ENCODE measurements around the gene HOXA2.

HOXA2 gene

DNA sequence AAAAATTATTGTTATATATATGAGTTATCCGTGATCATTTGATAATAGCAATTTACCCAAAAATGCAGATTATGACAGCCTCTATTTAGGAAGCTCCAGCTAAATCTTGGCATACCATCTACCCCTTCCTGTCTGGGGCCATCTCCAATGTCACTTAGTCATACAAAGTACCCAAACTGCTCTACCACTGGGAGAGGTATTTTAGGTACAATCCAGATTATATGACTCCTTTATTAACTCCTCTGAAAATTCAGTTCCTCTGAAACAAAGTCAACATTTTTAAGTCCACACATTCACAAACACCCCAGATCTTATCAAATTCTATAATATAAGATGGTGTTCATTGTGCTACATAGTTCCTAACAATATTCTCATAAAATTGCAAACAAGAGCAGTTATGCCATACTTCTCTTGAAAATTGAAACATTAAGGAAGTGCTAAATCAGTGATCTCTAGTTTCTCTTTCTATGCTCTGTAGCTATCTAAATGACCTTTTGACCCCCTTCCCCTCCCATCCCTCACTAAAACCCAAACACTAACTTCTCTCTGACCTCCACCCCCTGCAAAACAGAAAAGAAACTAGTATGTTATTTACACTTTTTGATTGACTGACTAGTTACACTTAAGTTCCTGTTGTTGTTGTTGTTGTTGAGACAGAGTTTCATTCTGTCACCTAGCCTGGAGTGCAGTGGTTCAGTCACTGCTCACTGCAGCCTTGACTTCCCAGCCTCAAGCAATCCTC, 23.1 kb downstream of the HOXA2 start:
- TF ChIP-seq POLR2A (IDR thresholded peaks at IDR 0.05; ENCODE audit: extremely low read depth, insufficient read length) (no peak), MYC (IDR thresholded peaks at IDR 0.05; ENCODE audit: low read depth, low read length) (no peak)
- TF ChIP-seq, protein P1, sequence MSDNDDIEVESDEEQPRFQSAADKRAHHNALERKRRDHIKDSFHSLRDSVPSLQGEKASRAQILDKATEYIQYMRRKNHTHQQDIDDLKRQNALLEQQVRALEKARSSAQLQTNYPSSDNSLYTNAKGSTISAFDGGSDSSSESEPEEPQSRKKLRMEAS (IDR thresholded peaks at IDR 0.05; ENCODE audit: low read depth, low read length) = no peak
- TF ChIP-seq, protein P2, sequence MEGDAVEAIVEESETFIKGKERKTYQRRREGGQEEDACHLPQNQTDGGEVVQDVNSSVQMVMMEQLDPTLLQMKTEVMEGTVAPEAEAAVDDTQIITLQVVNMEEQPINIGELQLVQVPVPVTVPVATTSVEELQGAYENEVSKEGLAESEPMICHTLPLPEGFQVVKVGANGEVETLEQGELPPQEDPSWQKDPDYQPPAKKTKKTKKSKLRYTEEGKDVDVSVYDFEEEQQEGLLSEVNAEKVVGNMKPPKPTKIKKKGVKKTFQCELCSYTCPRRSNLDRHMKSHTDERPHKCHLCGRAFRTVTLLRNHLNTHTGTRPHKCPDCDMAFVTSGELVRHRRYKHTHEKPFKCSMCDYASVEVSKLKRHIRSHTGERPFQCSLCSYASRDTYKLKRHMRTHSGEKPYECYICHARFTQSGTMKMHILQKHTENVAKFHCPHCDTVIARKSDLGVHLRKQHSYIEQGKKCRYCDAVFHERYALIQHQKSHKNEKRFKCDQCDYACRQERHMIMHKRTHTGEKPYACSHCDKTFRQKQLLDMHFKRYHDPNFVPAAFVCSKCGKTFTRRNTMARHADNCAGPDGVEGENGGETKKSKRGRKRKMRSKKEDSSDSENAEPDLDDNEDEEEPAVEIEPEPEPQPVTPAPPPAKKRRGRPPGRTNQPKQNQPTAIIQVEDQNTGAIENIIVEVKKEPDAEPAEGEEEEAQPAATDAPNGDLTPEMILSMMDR (IDR thresholded peaks at IDR 0.05; ENCODE audit: low read depth, low read length) = no peak
- H3K4me3 ChIP-seq (ENCODE audit: low read depth, low read length) = no peak overlapping the region
- peak; percentile 41 for DNase-seq (ENCODE audit: low read depth)

DNA sequence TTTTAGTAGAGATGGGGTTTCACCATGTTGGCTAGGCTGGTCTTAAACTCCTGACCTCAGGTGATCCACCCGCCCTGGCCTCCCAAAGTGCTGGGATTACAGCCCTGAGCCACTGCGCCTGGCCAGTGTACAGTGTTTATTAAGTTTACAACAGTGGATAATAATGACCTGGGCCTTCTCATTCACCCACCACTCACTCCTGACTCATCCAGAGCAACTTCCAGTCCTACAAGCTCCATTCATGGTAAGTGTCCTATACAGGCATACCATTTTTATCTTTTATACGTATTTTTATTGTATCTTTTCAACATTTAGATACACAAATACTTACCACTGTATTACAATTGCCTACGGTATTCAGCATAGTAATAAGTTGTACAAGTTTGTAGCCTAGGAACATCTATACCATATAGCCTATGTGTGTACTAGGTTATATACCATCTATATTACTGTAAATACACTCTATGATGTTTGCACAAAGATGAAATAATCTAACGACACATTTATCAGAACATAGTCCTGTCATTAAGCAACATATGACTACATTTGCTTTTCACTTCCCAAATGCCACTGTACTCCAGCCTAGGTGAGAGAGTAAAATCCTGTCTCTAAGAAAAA, 23.8 kb downstream of the HOXA2 start:
- H3K4me3 ChIP-seq (ENCODE audit: low read depth, low read length) = no peak overlapping the region
- TF ChIP-seq POLR2A (IDR thresholded peaks at IDR 0.05; ENCODE audit: extremely low read depth, insufficient read length) = no peak
- no peak for TF ChIP-seq MYC (IDR thresholded peaks at IDR 0.05; ENCODE audit: low read depth, low read length)
- TF ChIP-seq, protein P2 (IDR thresholded peaks at IDR 0.05; ENCODE audit: low read depth, low read length) = no peak
- TF ChIP-seq, protein P1 (IDR thresholded peaks at IDR 0.05; ENCODE audit: low read depth, low read length) = no peak
- DNase-seq (ENCODE audit: low read depth) = no peak

DNA sequence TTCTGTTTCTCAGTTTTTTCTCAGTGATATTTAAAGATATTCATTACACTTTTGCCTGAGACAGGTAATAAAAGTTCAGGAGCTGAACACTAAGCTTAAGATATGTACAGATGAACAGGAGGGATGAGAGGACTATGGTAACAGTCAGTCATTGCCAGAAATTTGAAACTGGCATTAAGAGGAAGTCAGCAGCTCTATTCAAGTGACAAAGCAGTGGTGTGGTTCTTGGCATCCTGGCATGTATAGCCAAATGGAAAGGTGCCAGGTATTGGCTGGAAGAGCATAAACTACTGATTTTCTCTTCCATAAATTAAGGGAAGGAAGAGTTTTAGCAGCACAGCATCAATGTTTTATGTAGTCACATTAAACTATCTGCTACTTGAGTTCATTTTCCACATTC, 29.4 kb downstream of the HOXA2 start:
- H3K4me3 ChIP-seq (ENCODE audit: low read depth, low read length) = no peak overlapping the region
- no peak for TF ChIP-seq MYC (IDR thresholded peaks at IDR 0.05; ENCODE audit: low read depth, low read length)
- TF ChIP-seq POLR2A (IDR thresholded peaks at IDR 0.05; ENCODE audit: extremely low read depth, insufficient read length) = no peak
- TF ChIP-seq, protein P1 (IDR thresholded peaks at IDR 0.05; ENCODE audit: low read depth, low read length) = no peak
- TF ChIP-seq, protein P2 (IDR thresholded peaks at IDR 0.05; ENCODE audit: low read depth, low read length) = no peak
- peak; percentile 30 for DNase-seq (ENCODE audit: low read depth)

DNA sequence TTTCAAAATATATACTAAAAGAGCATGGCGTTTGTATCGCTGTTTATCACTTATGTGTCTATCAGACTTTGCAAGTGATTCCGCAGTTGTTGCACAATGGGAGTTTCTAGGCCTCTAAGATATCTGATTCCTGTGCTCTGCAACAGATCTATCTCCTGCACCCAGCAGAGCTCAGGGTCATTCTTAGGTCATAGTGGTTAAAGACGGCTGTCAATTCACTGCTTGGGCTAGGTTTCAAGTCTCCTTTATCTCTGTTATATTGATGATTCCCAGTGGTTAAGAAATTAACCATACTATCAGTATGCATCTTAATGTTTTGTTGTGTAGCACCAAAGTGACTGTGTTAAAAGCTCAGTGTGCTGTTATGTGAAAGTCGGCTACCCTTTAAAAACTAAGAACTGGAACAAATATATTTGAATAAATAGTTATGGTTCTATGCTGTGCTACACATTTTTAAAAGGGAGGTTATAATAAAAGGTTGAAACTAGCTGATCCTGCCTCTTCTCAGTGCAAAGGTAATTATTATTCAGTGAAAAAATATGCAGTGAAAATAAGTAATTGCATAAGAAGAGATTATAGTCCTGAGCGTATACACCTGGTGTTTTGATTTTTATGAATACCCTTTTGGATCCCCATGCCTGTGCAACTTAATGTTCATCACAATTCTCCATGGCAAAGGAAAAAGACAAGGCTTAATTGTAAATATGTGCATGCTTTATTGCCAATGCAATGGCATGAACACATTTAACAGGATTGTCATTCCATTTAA, 30.7 kb downstream of the HOXA2 start:
- peak; percentile 96 for DNase-seq (ENCODE audit: low read depth)
- TF ChIP-seq POLR2A (IDR thresholded peaks at IDR 0.05; ENCODE audit: extremely low read depth, insufficient read length) (no peak), MYC (IDR thresholded peaks at IDR 0.05; ENCODE audit: low read depth, low read length) (peak; percentile 32; the same call in 1 of the 2 replicates)
- H3K4me3 ChIP-seq (ENCODE audit: low read depth, low read length) = no peak overlapping the region

DNA sequence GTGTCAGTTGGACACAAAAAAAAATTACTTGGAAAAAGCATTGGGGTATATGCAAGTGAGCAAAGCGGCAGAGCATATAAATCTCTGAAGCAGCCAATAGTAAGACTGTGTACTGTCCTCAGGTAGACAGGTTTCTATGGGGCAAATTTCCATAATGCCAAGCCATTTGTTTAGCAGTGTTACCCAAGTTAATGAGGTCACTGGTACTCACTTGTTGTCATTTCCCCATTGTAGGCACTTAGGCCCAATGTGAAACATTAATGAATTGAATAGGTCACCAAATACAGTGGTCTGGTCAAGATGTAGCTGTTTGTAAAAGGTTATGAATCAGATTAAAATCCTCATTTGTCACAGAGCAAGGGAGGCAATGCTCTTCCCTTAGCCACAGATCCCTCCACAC, 34.2 kb downstream of the HOXA2 start:
- DNase-seq (ENCODE audit: low read depth) = no peak
- TF ChIP-seq, protein P1 (IDR thresholded peaks at IDR 0.05; ENCODE audit: low read depth, low read length) = no peak
- TF ChIP-seq, protein P2 (IDR thresholded peaks at IDR 0.05; ENCODE audit: low read depth, low read length) = no peak
- TF ChIP-seq MYC (IDR thresholded peaks at IDR 0.05; ENCODE audit: low read depth, low read length) (no peak), POLR2A (IDR thresholded peaks at IDR 0.05; ENCODE audit: extremely low read depth, insufficient read length) (no peak)
- no peak overlapping the region for H3K4me3 ChIP-seq (ENCODE audit: low read depth, low read length)

DNA sequence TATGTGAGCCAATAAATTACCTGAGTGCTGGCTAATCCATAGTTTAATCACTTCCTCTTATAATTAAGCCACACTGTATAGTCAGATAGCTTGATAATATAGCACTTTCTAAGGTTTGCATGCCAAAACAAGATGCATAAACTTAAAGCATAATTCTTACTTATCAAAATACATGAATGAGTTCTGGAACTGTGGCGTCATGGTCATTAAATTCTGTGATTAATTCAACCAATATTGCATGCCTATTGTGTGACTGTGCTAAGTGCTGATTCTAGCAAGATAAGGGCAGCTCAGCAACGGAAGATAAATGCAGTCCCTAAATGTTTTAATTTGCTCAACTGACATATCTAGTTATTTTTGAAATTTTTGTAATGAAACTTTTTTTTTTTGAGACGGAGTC, 36.3 kb downstream of the HOXA2 start:
- no peak for DNase-seq (ENCODE audit: low read depth)

More for the DNA sequence above, 36.3 kb downstream of the HOXA2 start:
- H3K4me3 ChIP-seq (ENCODE audit: low read depth, low read length) = no peak overlapping the region
- no peak for TF ChIP-seq POLR2A (IDR thresholded peaks at IDR 0.05; ENCODE audit: extremely low read depth, insufficient read length)
- TF ChIP-seq, protein P2 (IDR thresholded peaks at IDR 0.05; ENCODE audit: low read depth, low read length) = no peak
- TF ChIP-seq, protein P1 (IDR thresholded peaks at IDR 0.05; ENCODE audit: low read depth, low read length) = no peak
- TF ChIP-seq MYC (IDR thresholded peaks at IDR 0.05; ENCODE audit: low read depth, low read length) = no peak
